Neural cell (in vitro differentiated cells): ENCODE results near the gene PRPSAP1.

Experiments
- CTCF ChIP-seq: fragments of 450-650 bp; IDR thresholded peaks from 2 replicates; pipeline ENCODE4 v1.5.1; 2014; ENCODE audit warnings: antibody characterized with exemption, mild to moderate bottlenecking, moderate library complexity; ENCODE audit not compliant: poor library complexity, severe bottlenecking
- EZH2 ChIP-seq: fragments of 200-600, 300-800 bp; shearing (Covaris generic), sonication (generic); IDR thresholded peaks from 2 replicates; pipeline ENCODE4 v1.6.1; 2014; ENCODE audit warnings: antibody characterized with exemption, low read length, borderline replicate concordance, mild to moderate bottlenecking; ENCODE audit not compliant: insufficient read depth, poor library complexity, severe bottlenecking
- MXI1 ChIP-seq: fragments of 450-650 bp; conservative IDR thresholded peaks from 2 replicates; pipeline ENCODE4 v1.6.1; 2014; ENCODE audit warnings: antibody characterized with exemption, mild to moderate bottlenecking; ENCODE audit not compliant: poor library complexity, severe bottlenecking
- RAD21 ChIP-seq: fragments of 450-650 bp; conservative IDR thresholded peaks from 2 replicates; pipeline ENCODE4 v1.6.1; 2014; ENCODE audit warnings: antibody characterized with exemption, mild to moderate bottlenecking, moderate library complexity
- REST ChIP-seq: IDR thresholded peaks from 2 replicates; pipeline ENCODE4 v1.6.1; 2012; ENCODE audit warnings: borderline replicate concordance
- TAF1 ChIP-seq: IDR thresholded peaks from 2 replicates; pipeline ENCODE4 v1.6.1; 2012; ENCODE audit warnings: low read depth

- no peak for TF ChIP-seq CTCF
- no peak for TF ChIP-seq TAF1
- no peak for TF ChIP-seq REST
- TF ChIP-seq RAD21: no peak
- TF ChIP-seq EZH2: no peak
- TF ChIP-seq MXI1: no peak
Measured at GRCh38 chr17:76402711-76403110, 49.0 kb upstream of the PRPSAP1 start.
